Measurements from ENCODE around the gene DTX2. TPM values are rescaled to one million over a fixed set of nuclear protein-coding genes. Genes with fewer than 3 reads are reported as not detected.

The DTX2 gene
- total and polyA plus RNA-seq, 2 donors (not counting 1 experiment from before 2014, with no cell fraction given) = 36.4 to 66.9 TPM

GRCh38 chr7:76512941-76513816 lies 51.7 kb downstream of the DTX2 start:
- Histone ChIP-seq H3K4me1 (ENCODE audit: control insufficient read depth in 2 of 2, insufficient read depth in 2 of 2, low read length in 2 of 2) (peaks cover 0 to 3% of the 10 kb centered on the region in 2 donors), H3K36me3 (replicated peaks in 1 of 2; ENCODE audit: control extremely low read depth in 1 of 2, control insufficient read depth in 1 of 2, extremely low read depth in 1 of 2, insufficient read depth in 2 of 2, low read length in 1 of 2) (no peaks in the 10 kb centered on the region), H3K79me2 (ENCODE audit: control insufficient read depth, insufficient read depth, low read length) (no peaks in the 10 kb centered on the region), H3K9ac (ENCODE audit: low read length) (no peak overlapping the region), H2AFZ (ENCODE audit: insufficient read depth, low read depth, low read length, poor library complexity, severe bottlenecking) (no peak overlapping the region), H3K9me3 (ENCODE audit: control extremely low read depth in 1 of 3, control insufficient read depth in 2 of 3, insufficient read depth in 1 of 3, low read length in 2 of 3) (no peaks in the 10 kb centered on the region), H3K27me3 (replicated peaks in 1 of 4; ENCODE audit: control extremely low read depth in 1 of 4, control insufficient read depth in 3 of 4, insufficient read depth in 4 of 4, low read length in 3 of 4) (peaks cover 0 to 4% (median 0%) of the 10 kb centered on the region in 4 experiments), H3K4me3 (ENCODE audit: control extremely low read depth in 1 of 5, extremely low read depth in 1 of 5, insufficient read depth in 1 of 5, low read depth in 2 of 5, low read length in 4 of 5) (no peak overlapping the region), H3K27ac (ENCODE audit: low read length in 2 of 2) (no peak overlapping the region), H4K20me1 (ENCODE audit: control insufficient read depth, insufficient read depth, low read length, poor library complexity, severe bottlenecking) (no peaks in the 10 kb centered on the region), H3K4me2 (replicated peaks; ENCODE audit: low read depth, low read length, poor library complexity, severe bottlenecking) (no peak overlapping the region)
- no peak for ATAC-seq (ENCODE audit: low read depth)
- Mint-ChIP-seq H3K27ac (no peak overlapping the region), H3K27me3 (no peaks in the 10 kb centered on the region), H3K4me3 (no peak overlapping the region), H3K4me1 (no peaks in the 10 kb centered on the region), H3K9me3 (ENCODE audit: insufficient read depth) (no peaks in the 10 kb centered on the region)
- ChIA-PET POLR2A (no interaction called here), CTCF (no interaction called here)
- 74% methylated on average over 17 of the region's 21 CpGs for WGBS (ENCODE audit: insufficient coverage)
- peak; percentile 8 for DNase-seq
- no peak for TF ChIP-seq EZH2 (IDR thresholded peaks at IDR 0.05; ENCODE audit: borderline replicate concordance, insufficient read depth, low read depth, low read length, poor library complexity, severe bottlenecking)
- TF ChIP-seq CTCF (IDR thresholded peaks at IDR 0.05) = no peak
- intact Hi-C loops (cut with micrococcal nuclease) = no loop called here

Data from B cell (primary cell).